ENCODE data around the gene EXO5.
"Not testable (repeated sequence)": the region's sequence is repeated elsewhere in the genome, so short reads cannot be mapped to it uniquely, and the experiment has no call there.

Gene EXO5, protein sequence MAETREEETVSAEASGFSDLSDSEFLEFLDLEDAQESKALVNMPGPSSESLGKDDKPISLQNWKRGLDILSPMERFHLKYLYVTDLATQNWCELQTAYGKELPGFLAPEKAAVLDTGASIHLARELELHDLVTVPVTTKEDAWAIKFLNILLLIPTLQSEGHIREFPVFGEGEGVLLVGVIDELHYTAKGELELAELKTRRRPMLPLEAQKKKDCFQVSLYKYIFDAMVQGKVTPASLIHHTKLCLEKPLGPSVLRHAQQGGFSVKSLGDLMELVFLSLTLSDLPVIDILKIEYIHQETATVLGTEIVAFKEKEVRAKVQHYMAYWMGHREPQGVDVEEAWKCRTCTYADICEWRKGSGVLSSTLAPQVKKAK

DNA sequence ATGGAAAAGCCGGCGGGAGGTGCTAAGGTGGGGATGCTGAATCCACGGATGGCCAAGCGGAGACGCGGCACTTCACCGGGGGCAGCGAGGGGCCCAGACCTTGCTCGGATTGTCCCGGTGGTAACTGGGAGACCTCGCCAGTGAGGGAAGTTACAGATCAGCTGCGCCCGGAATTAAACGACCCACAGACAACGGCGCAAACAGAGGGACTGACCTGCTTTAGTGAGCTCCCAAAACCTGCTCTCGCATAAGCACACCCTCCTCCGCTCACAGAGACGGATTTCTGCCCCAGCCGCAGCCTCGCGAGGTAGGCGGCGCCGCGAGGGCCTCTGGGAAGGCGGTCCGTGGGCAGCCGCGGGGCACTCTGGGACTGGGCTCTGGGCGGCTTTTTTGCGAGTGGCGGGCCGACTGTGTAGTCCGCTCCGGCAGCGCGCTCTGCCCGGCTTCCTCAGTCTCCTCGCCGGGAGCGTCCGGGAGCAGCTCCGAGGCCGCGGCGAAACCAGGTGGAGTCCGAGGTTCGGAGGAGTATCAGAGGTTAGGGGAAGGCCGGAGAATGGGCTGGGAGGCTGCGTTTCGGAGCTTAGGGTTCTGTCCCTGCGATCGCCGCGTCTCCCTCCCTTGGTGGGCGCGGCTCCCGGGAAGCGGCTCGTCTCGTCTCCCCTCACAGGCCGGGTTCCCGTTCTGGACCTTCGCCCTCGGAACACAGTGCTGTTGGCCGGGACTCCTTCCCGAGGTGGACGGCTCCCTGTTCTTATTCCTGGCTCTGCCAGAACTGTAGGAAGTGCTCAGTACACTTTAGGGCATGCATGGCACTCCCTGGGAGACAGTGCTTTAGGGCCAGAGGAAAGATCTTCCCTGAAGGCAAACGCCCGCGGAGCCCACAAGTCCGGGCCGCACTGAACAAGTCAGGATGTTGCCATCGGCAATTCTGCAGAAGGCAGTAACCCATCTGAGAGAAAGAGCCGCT, at the start of gene EXO5:
Gene EXO5 (plus strand): TSS at position 393 of the 967 bp plus-strand sequence. CDS start 5,778 bp downstream, outside the sequence.
- peak; percentile 81 for DNase-seq

DNA sequence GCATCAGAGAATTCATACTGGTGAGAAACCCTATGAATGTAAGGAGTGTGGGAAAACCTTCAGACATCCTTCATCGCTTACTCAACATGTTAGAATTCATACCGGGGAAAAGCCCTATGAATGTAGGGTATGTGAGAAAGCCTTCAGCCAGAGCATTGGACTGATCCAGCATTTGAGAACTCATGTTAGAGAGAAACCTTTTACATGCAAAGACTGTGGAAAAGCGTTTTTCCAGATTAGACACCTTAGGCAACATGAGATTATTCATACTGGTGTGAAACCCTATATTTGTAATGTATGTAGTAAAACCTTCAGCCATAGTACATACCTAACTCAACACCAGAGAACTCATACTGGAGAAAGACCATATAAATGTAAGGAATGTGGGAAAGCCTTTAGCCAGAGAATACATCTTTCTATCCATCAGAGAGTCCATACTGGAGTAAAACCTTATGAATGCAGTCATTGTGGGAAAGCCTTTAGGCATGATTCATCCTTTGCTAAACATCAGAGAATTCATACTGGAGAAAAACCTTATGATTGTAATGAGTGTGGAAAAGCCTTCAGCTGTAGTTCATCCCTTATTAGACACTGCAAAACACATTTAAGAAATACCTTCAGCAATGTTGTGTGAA, 45.5 kb upstream of the EXO5 start:
- DNase-seq = no peak

DNA sequence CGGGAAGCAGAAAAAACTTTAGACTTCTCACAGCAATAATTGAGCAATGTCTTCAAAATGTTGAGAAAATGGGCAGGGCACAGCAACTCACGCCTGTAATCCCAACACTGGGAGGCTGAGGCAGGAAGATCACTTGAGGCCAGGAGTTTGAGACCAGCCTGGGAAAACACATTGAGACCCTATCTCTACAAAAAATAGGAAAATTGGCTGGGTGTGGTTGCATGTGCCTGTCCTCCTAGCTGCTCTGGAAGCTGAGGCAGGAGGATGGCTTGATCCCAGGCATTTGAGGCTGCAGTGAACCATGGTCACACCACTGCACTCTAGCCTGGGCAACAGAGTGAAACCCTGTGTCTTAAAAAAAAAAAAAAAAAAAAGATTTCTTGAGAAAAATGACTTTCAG, 39.2 kb upstream of the EXO5 start:
- DNase-seq = no peak

DNA sequence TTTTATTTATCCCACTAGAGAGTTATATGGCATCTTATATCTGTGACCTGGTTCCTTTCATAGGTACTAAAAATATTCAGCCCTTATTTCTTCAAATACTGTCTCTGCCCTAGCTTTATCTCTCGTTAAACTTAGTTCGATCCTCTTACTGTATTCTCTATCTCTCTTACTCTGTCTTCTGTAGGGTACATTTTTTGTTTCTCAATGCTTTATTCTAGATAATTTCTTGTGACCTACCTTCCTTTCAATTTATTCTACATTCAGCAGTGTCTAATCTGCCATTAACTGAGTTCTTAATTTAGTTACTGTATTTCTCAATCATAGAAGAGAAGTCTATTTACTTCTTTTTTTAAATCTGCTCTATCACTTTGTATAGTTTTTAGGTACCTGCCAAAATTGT, 33.3 kb upstream of the EXO5 start:
- no peak for DNase-seq

DNA sequence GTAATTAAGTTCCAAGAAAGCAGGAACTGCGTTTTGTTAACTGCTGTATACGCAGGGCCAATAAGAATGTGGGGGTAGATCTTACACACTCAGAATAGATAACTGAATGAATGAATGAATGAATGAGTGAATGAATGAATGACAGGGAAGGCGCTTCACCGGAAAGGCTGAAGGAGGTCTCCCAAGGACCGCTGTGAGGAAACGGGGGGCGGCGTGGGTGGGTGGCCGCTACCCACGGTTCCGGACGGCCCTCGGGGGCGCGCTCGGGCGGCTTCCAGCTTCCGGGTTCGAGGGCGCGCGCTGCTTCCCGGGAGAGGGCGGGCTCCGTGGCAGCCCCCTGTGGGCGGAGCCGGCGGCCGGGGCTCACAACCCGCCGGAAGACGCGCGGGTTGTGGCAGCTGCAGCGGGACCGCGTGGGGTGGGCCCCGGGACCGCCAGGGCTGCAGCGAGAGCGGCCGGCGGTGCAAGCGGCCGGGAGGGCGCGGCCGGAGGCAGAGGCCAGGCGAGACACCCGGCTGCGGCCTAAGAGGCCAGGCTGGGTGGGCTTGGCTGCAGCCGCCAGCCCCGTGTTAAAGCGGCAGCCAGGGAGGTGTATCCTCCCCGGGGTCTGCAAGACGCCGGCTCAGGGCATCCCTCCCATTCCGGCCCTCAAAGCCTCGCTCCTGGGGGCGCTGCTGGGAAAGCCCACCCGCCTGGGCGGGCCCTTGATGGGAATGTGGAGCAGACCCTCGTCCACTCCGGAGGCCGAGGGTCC, 31.5 kb upstream of the EXO5 start, which contains the start of gene ZFP69:
Gene ZFP69 (plus strand): TSS at position 367 of the 754 bp plus-strand sequence. CDS start 2,072 bp downstream, outside the sequence.
- DNase-seq = peak; percentile 60

DNA sequence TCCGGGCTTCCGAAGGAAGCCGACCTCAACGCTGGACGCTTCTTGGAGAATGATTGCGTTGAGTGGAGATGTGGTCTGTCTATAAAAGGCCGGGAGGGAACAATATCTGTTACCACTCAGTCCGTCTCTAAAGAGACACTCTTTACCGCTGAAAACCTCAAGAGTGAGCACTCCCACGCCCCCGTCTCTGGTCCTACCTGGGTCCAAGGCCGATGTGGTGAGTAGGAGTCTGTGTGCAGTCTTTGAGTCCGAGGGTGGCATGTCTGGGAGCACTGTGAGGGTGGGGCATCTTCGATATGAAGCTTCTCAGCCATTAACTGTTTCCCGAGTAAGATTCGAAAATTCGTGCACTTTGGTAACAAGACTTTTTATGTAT, 30.9 kb upstream of the EXO5 start:
- peak; percentile 12 for DNase-seq

DNA sequence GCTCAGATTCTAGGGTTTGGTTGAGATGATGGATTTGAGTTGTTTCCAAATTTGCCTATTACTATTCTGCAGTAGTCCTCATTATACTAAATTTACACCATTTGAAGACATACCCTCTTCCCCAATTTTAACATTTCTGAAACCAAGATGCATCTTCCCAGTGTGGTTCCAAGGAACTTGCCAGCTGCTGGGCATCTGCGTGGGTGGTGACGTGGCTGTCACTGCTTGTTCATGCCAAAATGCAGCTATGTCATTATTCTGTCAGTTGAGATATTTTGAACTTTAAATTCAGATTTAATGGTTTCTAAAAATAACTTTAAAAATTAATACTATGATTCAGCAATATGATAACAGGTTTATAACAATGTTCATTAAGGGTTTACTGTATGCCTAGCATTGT, 30.3 kb upstream of the EXO5 start:
- DNase-seq = no peak

DNA sequence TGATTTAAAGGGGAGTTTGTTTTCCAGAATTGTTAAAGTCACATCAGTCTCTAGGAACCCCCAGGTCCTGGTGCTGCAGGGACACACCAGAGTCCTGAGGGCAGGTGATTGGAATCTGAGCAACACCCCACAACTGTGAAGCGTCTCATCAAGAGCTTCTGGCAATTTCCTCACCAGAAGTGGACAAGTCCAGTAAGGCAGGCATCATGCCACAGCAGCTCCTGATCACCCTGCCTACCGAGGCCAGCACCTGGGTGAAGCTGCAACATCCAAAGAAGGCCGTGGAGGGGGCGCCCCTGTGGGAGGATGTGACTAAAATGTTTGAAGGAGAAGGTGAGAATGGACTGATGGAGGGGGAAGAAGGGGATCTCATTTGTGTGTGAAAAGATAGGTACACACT, 29.4 kb upstream of the EXO5 start:
- no peak for DNase-seq

DNA sequence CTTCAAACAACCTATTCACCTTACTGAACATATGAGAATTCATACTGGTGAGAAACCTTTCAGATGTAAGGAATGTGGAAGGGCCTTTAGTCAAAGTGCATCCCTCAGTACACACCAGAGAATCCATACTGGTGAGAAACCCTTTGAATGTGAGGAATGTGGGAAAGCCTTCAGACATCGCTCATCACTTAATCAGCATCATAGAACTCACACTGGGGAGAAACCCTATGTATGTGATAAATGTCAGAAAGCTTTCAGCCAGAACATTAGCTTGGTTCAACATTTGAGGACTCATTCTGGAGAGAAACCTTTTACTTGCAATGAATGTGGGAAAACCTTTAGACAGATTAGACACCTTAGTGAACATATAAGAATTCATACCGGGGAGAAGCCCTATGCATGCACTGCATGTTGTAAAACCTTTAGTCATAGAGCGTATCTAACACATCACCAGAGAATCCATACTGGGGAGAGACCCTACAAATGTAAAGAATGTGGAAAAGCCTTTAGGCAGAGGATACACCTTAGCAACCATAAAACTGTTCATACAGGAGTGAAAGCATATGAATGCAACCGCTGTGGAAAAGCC, 13.2 kb upstream of the EXO5 start:
- no peak for DNase-seq

DNA sequence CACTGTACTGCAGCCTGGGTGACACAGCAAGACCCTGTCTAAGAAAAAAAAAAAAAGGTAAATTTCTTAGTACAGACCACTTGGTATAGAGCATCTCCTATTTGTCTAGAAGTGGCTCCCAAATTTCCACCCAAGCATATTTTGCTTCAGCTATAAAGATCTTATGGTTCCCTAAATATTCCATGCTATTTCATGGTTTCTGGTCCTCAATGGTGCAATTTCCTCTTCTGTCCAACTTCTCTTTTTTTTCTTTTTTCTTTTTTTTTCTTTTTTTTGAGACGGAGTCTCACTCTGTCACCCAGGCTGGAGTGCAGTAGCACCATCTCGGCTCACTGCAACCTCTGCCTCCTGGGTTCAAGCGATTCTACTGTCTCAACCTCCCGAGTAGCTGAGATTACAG, 5.9 kb upstream of the EXO5 start:
- DNase-seq = not testable (repeated sequence)

DNA sequence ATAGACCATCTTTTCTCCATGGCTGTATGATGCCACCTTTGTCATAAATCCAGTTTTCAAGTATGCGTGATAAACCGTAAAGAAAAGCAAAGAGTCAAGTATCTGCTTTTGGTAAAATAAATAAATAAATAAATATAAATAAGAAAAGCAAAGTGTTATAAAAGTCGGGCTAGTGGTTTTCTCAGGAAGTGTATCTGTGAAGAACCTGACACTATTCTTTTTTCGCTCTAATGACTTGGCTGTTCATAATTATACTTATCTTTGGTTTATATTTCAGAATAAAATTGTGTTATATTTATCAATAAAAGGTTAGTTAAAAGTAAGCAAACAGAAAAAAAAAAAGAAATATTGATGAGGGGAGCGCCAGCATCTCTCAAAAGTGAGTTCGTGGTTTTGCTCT, 594 bp upstream of the EXO5 start:
- DNase-seq = no peak

DNA sequence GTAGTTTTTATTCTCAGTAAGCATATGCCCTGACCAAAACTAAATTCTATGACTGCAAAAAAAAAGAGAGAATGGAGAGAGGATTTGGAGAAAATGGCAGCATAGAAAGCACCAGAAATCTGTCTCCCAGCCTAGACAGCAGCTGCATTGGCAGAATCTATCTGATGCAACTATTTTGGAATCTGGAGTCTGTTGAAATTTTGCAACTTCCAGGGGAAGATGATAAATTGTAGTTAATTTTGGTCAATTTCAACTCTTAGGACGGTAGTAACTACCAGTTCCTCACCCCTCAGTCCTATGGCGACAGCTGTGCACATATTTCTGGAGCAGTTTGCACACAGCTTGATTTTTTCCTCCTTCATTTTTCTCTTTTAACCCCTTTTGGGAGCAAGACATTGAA, 10.9 kb downstream of the EXO5 start:
- DNase-seq = no peak

DNA sequence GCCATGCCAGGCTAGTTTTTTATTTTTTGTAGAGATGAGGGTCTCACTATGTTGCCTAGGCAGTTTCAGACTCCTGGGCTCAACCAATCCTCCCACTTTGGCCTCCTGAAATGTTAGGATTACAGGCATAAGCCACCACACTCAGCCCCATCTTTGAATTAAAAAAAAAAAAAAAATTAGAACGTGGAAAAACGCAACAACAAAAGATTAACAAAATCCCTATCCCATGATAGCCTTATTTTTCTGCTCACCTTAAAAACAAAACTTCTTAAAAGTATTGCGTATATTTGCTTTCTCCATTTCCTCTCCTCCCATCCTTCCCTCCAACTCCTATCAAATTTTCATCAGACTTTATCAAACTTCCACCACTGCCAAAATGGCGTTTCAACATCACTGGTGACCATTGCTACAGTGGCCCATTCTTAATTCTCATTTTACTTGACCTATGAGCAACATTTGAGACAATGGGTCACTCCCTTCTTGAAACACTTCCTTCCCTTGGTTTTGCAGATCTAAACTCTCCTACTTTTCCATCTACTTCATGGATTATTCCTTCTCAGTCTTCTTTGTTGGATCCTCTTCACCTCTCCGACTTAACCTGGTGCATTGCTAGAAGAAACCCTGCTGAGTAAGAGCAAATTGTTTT, 22.3 kb downstream of the EXO5 start:
- DNase-seq = no peak

DNA sequence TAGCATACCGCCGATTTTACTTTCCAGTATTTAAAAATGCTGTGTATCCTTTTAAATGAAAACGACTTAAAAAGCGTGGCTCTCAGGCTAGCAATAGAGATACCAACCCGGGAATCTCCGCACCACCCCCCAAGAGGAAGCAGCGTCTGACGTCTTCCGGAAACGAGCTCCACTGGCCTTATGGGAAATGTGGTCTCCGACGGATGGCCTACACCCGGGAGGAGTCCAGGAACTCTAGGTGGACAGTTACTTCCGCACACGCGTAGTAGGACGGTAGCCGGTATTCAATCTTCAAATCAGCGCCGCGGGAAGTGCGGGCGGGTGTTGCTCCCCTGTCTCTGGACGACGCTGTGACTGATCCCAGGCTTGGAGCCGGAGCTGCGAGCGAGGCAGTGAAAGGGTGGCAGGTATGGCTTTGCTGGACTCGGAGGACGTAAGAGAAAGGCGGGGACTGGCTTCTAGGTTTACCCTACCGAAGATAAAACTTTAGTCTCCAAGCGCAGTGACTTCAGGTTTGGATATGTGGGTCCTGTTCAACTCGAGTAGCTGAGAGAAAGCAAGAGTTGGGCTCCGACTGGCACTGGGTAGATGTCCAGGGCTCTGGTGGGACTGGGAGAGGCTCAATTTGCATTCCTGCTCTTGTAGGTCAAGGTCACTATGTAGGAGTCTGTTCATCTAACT, 23.0 kb downstream of the EXO5 start, which contains the start of gene ZNF684:
Gene ZNF684 (plus strand): TSS at position 257 of the 681 bp plus-strand sequence. CDS start 1,530 bp downstream, outside the sequence.
- DNase-seq = peak; percentile 90

DNA sequence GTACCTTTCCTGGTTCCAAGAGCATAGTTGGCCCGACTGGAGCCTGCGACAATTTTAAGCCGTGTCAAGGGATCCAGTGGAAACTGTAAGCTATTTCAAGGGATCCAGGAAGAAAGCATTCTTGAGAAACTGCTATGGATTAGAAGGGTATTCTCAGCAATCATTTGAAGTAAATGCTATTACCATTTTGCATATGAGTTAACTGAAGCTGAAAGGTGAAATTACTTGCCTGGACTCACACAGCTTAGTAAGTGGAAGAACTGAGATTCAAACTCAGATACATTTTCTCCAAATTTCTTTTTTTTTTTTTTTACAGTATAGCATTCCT, 23.5 kb downstream of the EXO5 start:
- DNase-seq = no peak

DNA sequence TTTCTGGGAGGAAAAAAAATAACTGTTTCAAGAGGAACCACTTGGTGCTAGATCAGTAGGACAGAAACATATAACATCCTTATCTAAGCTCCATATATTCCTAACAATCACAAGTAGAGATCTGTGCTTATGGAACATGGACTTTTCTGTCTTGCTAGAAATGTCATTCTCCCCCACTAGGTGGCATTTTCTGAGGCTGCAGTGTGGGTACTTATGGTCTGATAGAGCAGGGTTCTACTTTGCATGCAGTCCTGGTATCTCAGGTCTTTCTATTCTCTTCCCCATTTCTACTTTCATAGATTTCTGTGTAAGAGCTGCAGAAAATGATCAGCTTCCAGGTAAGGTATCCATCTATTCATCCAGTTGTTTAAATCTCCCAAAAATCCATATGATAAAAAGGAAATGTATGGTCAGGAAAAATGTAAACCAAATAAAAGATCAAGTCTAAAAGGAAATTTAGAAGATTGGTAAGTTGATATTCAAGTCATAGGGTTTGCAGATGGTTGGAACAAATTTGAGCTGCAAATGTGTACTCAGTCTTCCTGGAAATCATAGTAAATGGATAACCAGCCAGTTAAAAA, 24.4 kb downstream of the EXO5 start:
- DNase-seq = peak; percentile 52

DNA sequence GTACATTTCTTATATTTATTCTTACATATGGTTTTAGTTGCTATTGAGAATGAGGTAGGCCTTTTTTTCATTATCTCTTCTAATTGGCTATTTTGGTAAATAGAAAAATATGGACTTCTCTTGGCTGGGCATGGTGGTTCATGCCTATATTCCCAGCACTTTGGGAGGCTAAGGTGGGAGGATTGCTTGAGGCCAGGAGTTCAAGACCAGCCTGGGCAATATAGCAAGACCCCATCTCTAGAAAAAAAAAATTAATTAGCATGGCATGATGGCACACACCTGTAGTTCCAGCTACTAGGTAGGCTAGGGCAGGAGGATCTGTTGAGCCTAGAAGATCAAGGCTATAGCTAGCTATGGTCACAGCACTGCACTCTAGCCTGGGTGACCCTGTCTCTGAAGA, 26.0 kb downstream of the EXO5 start:
- DNase-seq = no peak

DNA sequence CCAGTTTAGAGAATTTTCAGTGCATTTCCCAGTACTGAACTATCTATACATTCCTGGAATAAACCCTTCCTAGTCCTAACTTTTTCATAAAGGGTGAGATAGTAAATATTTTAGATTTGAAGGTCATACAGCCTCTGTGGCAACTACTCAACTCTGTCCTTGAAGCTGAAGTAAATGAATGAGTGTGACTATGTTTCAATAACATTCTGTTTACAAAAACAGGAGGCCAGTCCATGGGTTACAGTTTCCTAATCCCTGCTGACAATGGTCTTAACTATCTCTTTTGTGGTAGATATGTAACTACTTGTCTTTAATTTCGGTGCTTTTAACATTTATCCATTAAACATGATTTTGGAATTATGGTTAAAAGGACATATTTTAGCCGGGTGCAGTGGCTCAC, 27.2 kb downstream of the EXO5 start:
- no peak for DNase-seq

DNA sequence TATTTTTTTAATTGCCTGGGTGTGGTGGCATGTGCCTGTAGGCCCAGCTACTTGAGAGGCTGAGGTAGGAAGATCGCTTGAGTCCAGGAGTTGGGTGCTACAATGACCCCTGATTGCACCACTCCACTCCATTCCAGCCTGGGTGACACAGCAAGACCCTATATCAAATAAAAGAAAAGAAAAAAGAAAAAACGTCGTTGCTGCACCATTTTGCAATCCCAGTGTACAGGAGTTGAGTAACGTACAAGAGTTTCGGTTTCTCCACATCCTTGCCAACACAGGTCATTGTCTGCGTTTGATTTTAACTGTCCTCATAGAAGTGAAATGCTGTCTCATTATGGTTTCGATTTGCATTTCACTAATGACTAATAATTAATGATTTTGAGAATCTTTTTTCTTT, 30.8 kb downstream of the EXO5 start:
- DNase-seq = no peak

DNA sequence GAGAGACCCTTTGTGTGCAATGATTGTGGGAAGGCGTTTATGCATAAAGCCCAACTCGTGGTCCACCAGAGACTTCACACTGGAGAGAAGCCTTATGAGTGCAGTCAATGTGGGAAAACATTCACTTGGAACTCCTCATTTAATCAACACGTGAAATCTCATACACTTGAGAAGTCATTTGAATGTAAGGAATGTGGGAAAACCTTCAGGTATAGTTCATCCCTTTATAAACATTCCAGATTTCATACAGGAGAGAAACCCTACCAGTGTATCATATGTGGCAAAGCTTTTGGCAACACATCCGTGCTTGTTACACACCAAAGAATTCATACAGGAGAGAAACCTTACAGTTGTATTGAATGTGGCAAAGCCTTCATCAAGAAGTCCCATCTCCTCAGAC, 38.4 kb downstream of the EXO5 start:
- DNase-seq = no peak

DNA sequence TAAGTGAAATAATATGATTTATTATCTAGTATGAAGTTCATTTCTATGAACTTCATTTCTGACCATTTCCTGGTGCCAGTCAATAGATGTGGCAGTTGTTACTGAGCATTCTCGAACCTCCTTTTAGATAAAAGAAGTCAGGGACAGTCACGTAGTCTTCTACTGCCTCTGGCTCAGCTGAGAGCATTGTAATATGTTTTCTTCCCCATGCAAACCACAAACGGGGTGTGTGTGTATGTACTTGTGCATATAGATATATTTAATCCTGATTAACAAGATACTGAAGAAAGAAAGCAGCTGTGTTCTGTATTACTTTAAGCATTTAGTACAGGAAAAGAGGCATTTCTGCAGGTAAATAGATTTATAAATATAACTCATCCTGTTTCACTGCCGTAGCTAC, 44.5 kb downstream of the EXO5 start:
- no peak for DNase-seq
